IPS-20b (cell line): ENCODE measurements around the gene TEX54.
A peak's percentile ranks its signal among the peaks of the same experiment; 100 is the strongest.
"Not testable (repeated sequence)": the region's sequence is repeated elsewhere in the genome, so short reads cannot be mapped to it uniquely, and the experiment has no call there.

Experiments
- H3K27ac ChIP-seq: one replicate; pipeline ENCODE4 v1.5.1; 2013; ENCODE audit warnings: low read length
- H3K27me3 ChIP-seq: 2 replicates; pipeline ENCODE4 v1.6.1; 2013; ENCODE audit warnings: mild to moderate bottlenecking, low read length, inconsistent platforms; ENCODE audit not compliant: insufficient read depth
- H3K36me3 ChIP-seq: 2 replicates; pipeline ENCODE4 v1.6.1; 2013; ENCODE audit warnings: low read depth, mild to moderate bottlenecking, inconsistent platforms, low read length, moderate library complexity; ENCODE audit not compliant: insufficient read depth
- H3K4me1 ChIP-seq: 2 replicates; pipeline ENCODE4 v1.6.1; 2013; ENCODE audit warnings: mild to moderate bottlenecking, control low read depth, inconsistent platforms, low read length, moderate library complexity; ENCODE audit not compliant: insufficient read depth
- H3K4me3 ChIP-seq: 2 replicates; pipeline ENCODE4 v1.5.1; 2013; ENCODE audit warnings: mild to moderate bottlenecking, low read length, inconsistent platforms
- H3K9ac ChIP-seq: 2 replicates; pipeline ENCODE4 v1.6.1; 2013; ENCODE audit warnings: low read depth, mild to moderate bottlenecking, inconsistent platforms, low read length, moderate library complexity
- H3K9me3 ChIP-seq: 2 replicates; pipeline ENCODE4 v1.6.1; 2013; ENCODE audit warnings: mild to moderate bottlenecking, low read depth, low read length, inconsistent platforms; ENCODE audit not compliant: insufficient read depth

TEX54 gene

GRCh38 chr11:62863687-62864335 lies 31.2 kb upstream of the TEX54 start:
- H3K27me3 ChIP-seq = no peaks in the 10 kb centered on the region
- peaks cover 16% of the 10 kb centered on the region; the same call in 1 of the 2 replicates for H3K4me1 ChIP-seq
- no peaks in the 10 kb centered on the region for H3K9me3 ChIP-seq
- no peak overlapping the region for H3K27ac ChIP-seq
- no peak overlapping the region for H3K9ac ChIP-seq
- H3K36me3 ChIP-seq = peaks cover 66% of the 10 kb centered on the region
- H3K4me3 ChIP-seq = no peak overlapping the region

GRCh38 chr11:62861564-62862192 lies 29.0 kb upstream of the TEX54 start:
- not testable (repeated sequence) for H3K27ac ChIP-seq, H3K27me3 ChIP-seq, H3K4me3 ChIP-seq, H3K9me3 ChIP-seq
- peak overlapping the region; percentile 58; the same call in 1 of the 2 replicates for H3K9ac ChIP-seq
- peaks cover 16% of the 10 kb centered on the region; the same call in 1 of the 2 replicates for H3K4me1 ChIP-seq
- H3K36me3 ChIP-seq = peaks cover 56% of the 10 kb centered on the region

- H3K9me3 ChIP-seq = no peaks in the 10 kb centered on the region
- no peak overlapping the region for H3K27ac ChIP-seq
Measured at GRCh38 chr11:62860835-62861563, 28.4 kb upstream of the TEX54 start.

GRCh38 chr11:62859281-62859703 lies 26.7 kb upstream of the TEX54 start:
- peaks cover 49% of the 10 kb centered on the region for H3K36me3 ChIP-seq
- H3K4me3 ChIP-seq = peak overlapping the region; percentile 36; the same call in 1 of the 2 replicates
- peak overlapping the region; percentile 55; the same call in 1 of the 2 replicates for H3K9ac ChIP-seq
- H3K9me3 ChIP-seq, H3K27me3 ChIP-seq, H3K27ac ChIP-seq: not testable (repeated sequence)
- H3K4me1 ChIP-seq = peaks cover 16% of the 10 kb centered on the region; the same call in 1 of the 2 replicates

More at GRCh38 chr11:62860835-62861563, 28.4 kb upstream of the TEX54 start:
- H3K4me1 ChIP-seq = peaks cover 16% of the 10 kb centered on the region; the same call in 1 of the 2 replicates
- no peak overlapping the region for H3K4me3 ChIP-seq
- H3K36me3 ChIP-seq = peaks cover 50% of the 10 kb centered on the region
- no peaks in the 10 kb centered on the region for H3K27me3 ChIP-seq
- peak overlapping the region; percentile 41; the same call in 1 of the 2 replicates for H3K9ac ChIP-seq

GRCh38 chr11:62858201-62858600 lies 25.6 kb upstream of the TEX54 start:
- no peaks in the 10 kb centered on the region for H3K27me3 ChIP-seq
- H3K9me3 ChIP-seq = peaks cover 8% of the 10 kb centered on the region; the same call in 1 of the 2 replicates
- peak overlapping the region; percentile 100 for H3K9ac ChIP-seq
- peak overlapping the region; percentile 91 for H3K4me3 ChIP-seq
- H3K4me1 ChIP-seq = peaks cover 16% of the 10 kb centered on the region; the same call in 1 of the 2 replicates
- H3K27ac ChIP-seq = no peak overlapping the region
- H3K36me3 ChIP-seq = peaks cover 49% of the 10 kb centered on the region

GRCh38 chr11:62857541-62857982 lies 24.9 kb upstream of the TEX54 start:
- Histone ChIP-seq H3K36me3 (peaks cover 51% of the 10 kb centered on the region), H3K27me3 (no peaks in the 10 kb centered on the region), H3K4me3 (peak overlapping the region; percentile 91), H3K9ac (peak overlapping the region; percentile 100), H3K9me3 (peaks cover 8% of the 10 kb centered on the region; the same call in 1 of the 2 replicates), H3K27ac (peak overlapping the region; percentile 36), H3K4me1 (peaks cover 16% of the 10 kb centered on the region; the same call in 1 of the 2 replicates)

- Histone ChIP-seq H3K27ac (peak overlapping the region; percentile 93), H3K36me3 (peaks cover 60% of the 10 kb centered on the region), H3K9me3 (peaks cover 8% of the 10 kb centered on the region; the same call in 1 of the 2 replicates), H3K4me1 (peaks cover 9% of the 10 kb centered on the region; the same call in 1 of the 2 replicates), H3K4me3 (peak overlapping the region; percentile 91), H3K9ac (peak overlapping the region; percentile 100), H3K27me3 (no peaks in the 10 kb centered on the region)
Measured at GRCh38 chr11:62856333-62856895, 23.8 kb upstream of the TEX54 start.

- H3K27me3 ChIP-seq = no peaks in the 10 kb centered on the region
- peak overlapping the region; percentile 96 for H3K27ac ChIP-seq
- peak overlapping the region; percentile 91 for H3K4me3 ChIP-seq
- H3K36me3 ChIP-seq = peaks cover 54% of the 10 kb centered on the region
- H3K9ac ChIP-seq = peak overlapping the region; percentile 100
- peaks cover 3% of the 10 kb centered on the region; the same call in 1 of the 2 replicates for H3K4me1 ChIP-seq
- peaks cover 8% of the 10 kb centered on the region; the same call in 1 of the 2 replicates for H3K9me3 ChIP-seq
Measured at GRCh38 chr11:62855571-62856332, 23.1 kb upstream of the TEX54 start.

- 0 out of 2 replicates have a peak, but pooled peaks cover 3% of the 10 kb centered on the region for H3K4me1 ChIP-seq
- no peaks in the 10 kb centered on the region for H3K27me3 ChIP-seq
- peaks cover 49% of the 10 kb centered on the region for H3K36me3 ChIP-seq
- peaks cover 8% of the 10 kb centered on the region; the same call in 1 of the 2 replicates for H3K9me3 ChIP-seq
- peak overlapping the region; percentile 100 for H3K9ac ChIP-seq
- H3K4me3 ChIP-seq = peak overlapping the region; percentile 91
- H3K27ac ChIP-seq = peak overlapping the region; percentile 96
Measured at GRCh38 chr11:62854825-62855570, 22.4 kb upstream of the TEX54 start.
